Measurements from ENCODE around the gene CEP57L1.

GRCh38 chr6:109095835-109096084 is 453 bp downstream of the CEP57L1 start:
- TF ChIP-seq POLR2A (IDR thresholded peaks at IDR 0.05; ENCODE audit: low read length) = no peak
- TF ChIP-seq GATA1 (IDR thresholded peaks at IDR 0.05; ENCODE audit: low read depth, low read length) = no peak
